Glomerular visceral epithelial cell (primary cell): ENCODE measurements around the gene CDC14B.
"Not testable (repeated sequence)": the region's sequence is repeated elsewhere in the genome, so short reads cannot be mapped to it uniquely, and the experiment has no call there.

Source experiments
- DNase-seq: peaks from one replicate; pipeline ENCODE4 v3.0.0-alpha.2; 2016; ENCODE audit errors: extremely low spot score

CDC14B gene

GRCh38 chr9:96550659-96551058, 69.0 kb downstream of the CDC14B start:
- DNase-seq: no peak

GRCh38 chr9:96543131-96543530, 76.5 kb downstream of the CDC14B start:
- DNase-seq: not testable (repeated sequence)

DNA sequence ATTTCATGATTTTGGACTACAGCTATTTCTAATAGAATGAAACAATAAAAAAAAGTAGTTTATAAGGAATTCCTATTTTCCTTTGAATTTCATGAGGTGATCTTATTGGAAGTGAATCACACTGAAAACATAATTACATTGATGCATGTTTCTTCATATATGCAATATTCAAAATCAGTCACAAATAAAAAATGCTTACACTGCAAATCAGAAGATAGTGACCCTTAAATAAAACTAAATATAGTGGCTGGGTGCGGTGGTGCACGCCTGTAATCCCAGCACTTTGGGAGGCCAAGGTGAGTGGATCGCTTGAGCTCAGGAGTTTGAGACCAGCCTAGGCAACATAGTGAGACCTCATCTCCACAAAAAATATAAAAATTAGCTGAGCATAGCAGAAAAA, 79.5 kb downstream of the CDC14B start:
- DNase-seq: no peak

DNA sequence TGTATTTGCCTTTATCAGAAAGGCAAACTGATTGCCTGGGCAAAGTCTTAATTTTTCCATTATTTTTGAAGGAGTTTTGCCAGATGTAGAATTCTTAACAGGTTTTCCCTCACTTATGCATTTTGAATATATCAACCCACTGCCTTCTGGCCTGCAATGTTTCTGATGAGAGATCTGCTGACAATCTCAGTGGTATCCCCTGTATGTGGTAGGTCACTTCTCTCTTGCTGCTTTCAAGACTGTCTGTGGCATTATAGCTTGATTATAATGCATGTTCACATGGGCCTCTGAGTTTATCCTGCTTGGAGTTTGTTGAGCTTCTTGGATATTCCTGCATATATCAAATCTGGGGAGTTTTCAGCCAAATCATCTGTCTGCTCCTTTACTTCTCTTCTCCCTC, 87.5 kb downstream of the CDC14B start:
- DNase-seq: no peak

DNA sequence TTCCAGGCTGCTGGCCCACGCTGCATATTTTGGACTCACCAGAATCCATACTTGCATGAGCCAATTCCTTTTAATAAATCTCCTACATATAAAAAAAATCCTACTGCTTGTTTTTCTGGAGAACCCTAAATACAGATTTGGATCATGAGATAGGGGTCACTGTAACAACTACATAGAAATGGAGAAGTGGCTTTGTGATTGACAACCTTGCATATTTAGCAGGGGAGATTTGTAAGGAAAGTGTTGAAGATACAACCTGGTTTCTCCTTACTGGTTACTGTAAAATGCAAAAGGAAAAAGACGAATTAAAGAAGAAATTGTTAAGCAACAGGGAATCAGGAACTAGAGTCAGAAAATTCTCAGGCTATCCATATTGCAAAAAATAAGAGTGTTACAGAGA, 94.9 kb downstream of the CDC14B start:
- DNase-seq: no peak

- DNase-seq: no peak
These were observed 95.6 kb downstream of the CDC14B start for GRCh38 chr9:96524045-96524444.

- DNase-seq: no peak
These were observed 96.3 kb downstream of the CDC14B start for GRCh38 chr9:96523374-96523773.

DNA sequence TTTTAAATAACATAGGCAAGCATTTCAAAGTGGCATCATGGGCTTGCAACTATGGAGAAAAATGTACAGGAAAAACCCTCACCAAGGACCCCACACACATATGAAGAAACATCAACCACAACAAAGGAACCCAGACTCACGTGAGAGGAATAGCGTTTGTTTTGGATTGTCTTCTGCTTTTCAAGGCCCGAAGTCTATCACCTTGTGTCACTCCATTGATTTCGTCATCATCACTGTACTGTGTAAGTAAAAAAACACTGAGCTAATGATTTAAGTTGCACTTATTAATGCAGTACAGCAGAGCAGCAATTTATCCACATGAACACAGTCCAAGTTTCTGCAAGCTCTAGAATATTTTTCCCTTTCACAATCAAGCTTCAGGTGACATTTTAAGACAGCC, 97.3 kb downstream of the CDC14B start:
- no peak for DNase-seq

- DNase-seq: no peak
These were observed 99.9 kb downstream of the CDC14B start for GRCh38 chr9:96519787-96520186.

DNA sequence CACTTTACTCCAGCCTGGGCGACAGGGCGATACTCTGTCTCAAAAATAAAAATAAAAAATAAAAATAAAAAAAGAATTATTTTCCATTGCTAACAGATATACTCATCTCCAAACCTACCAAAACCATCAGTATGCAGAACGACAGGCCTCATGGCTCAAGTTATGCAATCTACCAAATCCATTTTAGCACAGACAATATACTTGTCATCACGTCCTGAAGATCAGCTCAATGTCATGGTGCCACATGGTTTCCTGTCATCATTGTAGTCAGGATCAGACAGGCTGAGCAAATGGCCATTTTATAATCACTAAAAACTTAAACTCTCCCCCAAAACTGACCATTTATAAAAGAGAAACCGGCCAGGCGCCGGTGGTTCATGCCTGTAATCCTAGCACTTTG, 100.5 kb downstream of the CDC14B start:
- no peak for DNase-seq

GRCh38 chr9:96515621-96516470, 103.8 kb downstream of the CDC14B start:
- DNase-seq: no peak

DNA sequence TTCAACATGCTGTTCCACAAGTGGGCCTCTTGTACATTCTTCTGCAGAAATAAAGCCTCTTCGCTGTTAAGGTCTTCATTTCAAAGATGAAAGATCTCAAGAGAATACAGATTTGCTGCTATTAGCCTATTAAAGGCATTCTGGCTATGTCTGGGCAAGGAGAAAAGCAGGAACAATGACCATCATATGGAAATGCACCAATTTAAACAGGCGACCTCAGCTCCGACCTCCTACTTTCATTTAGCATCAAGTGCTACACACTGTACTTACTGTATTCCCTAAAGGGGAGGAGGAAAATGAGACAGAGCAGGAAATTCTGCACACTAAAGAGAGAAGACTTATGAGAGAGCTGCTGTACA, 104.9 kb downstream of the CDC14B start:
- DNase-seq: no peak

DNA sequence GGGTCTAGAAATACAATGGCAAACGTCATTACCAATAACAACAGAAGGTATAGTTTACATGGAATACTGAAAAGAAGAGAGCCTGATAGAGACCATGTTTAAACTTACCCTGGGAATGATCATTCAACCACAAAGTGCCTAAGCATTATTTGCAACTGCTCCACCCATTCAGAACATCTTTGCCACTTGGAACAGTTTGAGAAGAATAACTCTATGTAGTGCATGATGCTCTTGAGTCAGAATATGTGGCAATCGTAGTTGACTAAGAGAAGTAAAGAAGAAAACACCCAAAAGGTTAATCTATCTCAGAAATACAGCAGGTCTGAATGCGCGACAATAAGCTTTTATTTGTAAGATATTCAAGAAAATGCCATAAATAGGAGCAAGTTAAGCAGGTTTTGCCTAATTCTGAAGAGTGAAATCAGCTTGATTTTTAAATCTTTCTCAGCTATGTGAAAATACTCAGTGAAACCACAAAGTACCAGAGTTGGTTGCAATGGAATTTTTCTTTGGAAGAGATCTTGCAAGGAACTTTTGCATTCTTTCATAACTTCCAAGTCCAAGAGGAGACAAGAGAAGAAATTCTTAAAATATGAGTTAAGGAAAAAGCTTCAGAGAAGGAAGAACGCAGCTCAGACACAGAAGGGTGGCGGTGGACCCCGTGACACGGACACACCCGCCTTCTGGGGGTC, 105.4 kb downstream of the CDC14B start:
- no peak for DNase-seq

- peak; percentile 13 for DNase-seq
These were observed 106.0 kb downstream of the CDC14B start for GRCh38 chr9:96513622-96514021.

GRCh38 chr9:96512240-96512639, 107.4 kb downstream of the CDC14B start:
- DNase-seq: no peak

- DNase-seq: no peak
These were observed 109.4 kb downstream of the CDC14B start for GRCh38 chr9:96510258-96510657.

DNA sequence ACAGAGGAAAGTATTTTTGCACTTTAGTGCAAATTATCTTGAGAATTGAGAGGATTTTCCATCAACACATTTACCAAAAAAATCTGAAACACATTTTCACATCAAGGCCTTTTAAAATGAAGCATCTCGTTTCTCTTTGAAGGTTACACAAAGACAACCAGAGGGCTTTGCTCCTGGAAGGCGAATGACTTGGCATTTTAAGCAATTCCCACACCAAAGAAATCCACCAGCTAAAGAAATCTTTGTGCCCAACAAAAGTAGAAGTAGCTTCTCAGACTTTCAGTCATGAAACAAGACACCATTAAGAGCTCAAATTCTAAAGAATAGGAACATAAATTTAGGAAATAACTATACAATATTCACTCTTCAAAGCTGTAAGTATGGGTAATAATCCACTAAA, 109.8 kb downstream of the CDC14B start:
- DNase-seq: no peak

DNA sequence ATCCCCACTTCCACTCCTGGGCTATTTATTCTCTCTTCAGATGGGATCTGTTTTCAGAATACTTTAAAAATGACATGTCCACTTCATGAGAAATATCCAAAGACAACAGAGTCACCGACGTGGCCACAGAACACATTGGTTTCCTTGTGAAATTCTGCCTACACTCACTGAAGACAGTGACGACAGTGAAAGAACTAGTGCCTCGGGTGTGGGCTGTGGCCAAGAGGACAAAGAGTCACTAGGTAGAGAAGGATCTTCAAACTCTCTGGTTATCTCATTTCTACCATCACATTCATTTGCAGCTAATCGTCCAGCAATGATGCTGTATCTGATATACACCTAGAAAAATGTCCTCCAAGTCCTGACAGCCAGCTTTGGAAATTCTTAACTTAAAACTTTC, 110.6 kb downstream of the CDC14B start:
- no peak for DNase-seq

- DNase-seq: no peak
These were observed 111.3 kb downstream of the CDC14B start for GRCh38 chr9:96508227-96508940.

DNA sequence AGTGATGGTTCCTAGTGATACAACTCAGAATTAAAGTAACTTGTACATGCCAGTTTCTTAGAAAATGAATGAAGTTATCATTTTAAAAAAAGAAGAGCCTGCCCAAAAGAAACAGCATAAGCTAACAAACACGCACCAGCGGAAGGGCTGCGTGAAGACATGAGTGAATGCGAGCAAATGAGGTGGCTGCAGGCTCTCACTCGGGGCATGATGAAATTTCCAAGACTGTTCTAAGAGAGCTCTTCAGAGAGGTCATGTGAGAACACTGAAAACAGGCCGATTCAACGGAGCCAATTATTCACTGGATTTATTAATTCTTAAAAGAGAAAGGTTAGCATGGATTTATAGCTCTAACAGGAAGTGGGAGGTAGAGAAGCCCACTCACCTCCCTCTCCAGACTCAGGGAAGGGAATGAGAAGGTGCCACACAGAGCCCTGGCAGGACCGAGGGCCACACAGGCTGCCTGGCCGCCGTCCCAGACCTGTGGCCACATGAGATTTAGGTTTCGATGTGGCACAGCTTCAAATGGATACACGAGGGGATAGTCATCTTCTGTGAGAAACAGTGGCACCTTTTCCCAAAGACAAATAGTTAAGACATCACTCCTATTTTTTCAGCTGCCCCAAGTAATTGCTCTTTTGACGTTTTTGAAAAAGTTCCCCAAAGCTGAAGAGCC, 114.2 kb downstream of the CDC14B start:
- DNase-seq: no peak

GRCh38 chr9:96503918-96504317, 115.7 kb downstream of the CDC14B start:
- DNase-seq: no peak

DNA sequence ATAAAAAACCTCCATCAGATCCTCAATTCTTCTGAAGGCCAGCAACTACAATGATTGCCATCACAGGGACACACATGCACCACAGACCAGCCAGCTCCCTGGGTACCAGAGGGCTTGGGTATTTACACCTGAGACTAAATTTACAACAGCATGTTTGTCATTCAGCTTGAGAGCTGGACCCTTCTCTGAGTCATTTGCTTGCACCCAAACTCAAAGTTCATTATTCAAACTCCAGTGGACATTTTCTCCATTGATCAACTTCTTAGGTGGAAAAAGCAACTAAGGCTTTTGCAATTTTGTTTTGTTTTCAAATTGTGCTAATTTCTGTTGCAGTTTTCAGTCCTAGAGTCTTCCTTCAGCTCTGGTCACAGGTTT, 116.3 kb downstream of the CDC14B start:
- DNase-seq: not testable (repeated sequence)
